Rectal smooth muscle tissue (tissue), 1 donor: Measurements from ENCODE around the gene PCIF1.
"Not testable (repeated sequence)": the region's sequence is repeated elsewhere in the genome, so short reads cannot be mapped to it uniquely, and the experiment has no call there.

Experiments
- H3K27ac ChIP-seq: one replicate; pipeline ENCODE4 v1.7.0; 2013; ENCODE audit warnings: low read depth, low read length, inconsistent platforms
- H3K27me3 ChIP-seq: one replicate; pipeline ENCODE4 v1.7.0; 2013; ENCODE audit warnings: low read length; ENCODE audit not compliant: control insufficient read depth, insufficient read depth
- H3K36me3 ChIP-seq: one replicate; pipeline ENCODE4 v1.7.0; 2013; ENCODE audit warnings: low read length; ENCODE audit not compliant: control insufficient read depth, insufficient read depth
- H3K4me1 ChIP-seq: one replicate; pipeline ENCODE4 v1.7.0; 2013; ENCODE audit warnings: low read length; ENCODE audit not compliant: control insufficient read depth, insufficient read depth
- H3K4me3 ChIP-seq: one replicate; pipeline ENCODE4 v1.7.0; 2013; ENCODE audit warnings: low read length
- H3K9ac ChIP-seq: one replicate; pipeline ENCODE4 v1.7.0; 2013; ENCODE audit warnings: low read length

Gene PCIF1

DNA sequence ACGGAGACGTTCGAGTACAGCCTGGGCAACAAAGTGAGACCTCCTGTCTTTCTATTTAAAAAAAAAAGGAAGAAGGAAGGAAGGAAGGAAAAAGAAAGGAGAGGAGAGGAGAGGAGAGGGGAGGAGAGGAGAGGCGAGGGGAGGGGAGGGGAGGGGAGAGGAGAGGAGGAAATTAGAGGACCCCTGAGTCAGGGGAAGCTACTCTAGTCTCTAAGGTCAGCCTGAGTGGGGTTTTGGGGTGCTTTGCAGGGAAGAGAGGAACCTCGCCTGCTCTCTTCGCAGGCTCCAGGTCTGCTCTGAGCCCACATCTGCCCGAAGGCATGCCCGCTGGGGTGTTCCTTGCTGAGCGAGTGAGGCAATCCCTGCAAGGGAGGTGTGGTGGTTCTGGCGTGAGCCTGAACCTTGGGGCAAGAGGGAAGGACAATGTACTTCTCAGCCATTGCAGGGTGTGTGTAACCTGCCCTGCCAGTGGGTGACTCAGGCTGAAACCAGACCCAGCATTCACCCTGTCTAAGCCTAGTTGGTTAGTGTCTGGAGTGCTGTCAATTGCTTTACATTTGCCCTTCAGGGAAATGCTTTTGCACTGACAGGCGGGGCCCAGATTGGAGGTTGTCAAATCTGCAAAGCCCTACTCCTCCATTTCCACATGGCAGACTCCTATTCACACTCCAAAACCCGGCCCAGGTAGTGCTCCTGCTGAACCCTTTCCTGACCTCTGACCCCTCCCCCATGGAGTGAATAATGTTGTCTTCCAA is 58.9 kb downstream of the PCIF1 start:
- no peak overlapping the region for H3K27ac ChIP-seq
- peaks cover 3% of the 10 kb centered on the region for H3K27me3 ChIP-seq
- H3K4me1 ChIP-seq: no peaks in the 10 kb centered on the region
- no peak overlapping the region for H3K4me3 ChIP-seq
- H3K36me3 ChIP-seq: no peaks in the 10 kb centered on the region
- H3K9ac ChIP-seq: no peak overlapping the region

DNA sequence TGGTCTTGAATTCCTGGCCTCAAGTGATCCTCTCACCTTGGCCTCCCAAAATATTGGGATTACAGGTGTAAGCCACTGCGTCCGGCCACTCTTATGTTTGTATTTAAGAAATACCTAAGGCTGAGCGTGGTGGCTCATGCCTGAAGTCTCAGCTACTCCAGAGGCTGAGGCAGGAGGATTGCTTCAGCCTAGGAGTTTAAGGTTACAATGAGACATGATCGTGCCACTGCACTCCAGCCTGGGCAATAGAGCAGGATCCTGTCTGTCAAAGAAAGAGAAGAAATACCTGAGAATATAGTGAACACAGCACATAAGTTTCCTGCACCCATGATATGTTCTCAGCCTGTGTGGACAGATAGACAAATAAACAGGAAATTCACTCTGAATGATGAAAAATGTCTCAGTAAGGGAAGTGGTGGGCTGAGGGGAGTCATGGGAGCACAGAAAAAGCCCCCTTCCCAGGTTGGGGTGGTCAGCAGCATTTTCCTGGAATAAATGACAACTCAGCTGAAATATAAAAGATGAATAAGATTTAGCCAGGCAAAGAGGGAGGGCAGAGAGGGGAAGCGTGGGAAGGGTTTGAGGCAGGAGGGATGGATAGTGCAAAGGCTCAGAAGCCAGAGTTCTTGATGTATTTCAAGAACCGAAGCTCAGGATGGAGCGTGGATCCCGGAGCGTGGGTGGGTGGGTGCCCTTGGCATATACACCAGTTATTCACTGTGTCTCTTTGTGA is 60.4 kb downstream of the PCIF1 start:
- H3K4me3 ChIP-seq: no peak overlapping the region
- H3K9ac ChIP-seq: no peak overlapping the region
- H3K27me3 ChIP-seq: peaks cover 3% of the 10 kb centered on the region
- H3K4me1 ChIP-seq: no peaks in the 10 kb centered on the region
- no peak overlapping the region for H3K27ac ChIP-seq
- no peaks in the 10 kb centered on the region for H3K36me3 ChIP-seq

DNA sequence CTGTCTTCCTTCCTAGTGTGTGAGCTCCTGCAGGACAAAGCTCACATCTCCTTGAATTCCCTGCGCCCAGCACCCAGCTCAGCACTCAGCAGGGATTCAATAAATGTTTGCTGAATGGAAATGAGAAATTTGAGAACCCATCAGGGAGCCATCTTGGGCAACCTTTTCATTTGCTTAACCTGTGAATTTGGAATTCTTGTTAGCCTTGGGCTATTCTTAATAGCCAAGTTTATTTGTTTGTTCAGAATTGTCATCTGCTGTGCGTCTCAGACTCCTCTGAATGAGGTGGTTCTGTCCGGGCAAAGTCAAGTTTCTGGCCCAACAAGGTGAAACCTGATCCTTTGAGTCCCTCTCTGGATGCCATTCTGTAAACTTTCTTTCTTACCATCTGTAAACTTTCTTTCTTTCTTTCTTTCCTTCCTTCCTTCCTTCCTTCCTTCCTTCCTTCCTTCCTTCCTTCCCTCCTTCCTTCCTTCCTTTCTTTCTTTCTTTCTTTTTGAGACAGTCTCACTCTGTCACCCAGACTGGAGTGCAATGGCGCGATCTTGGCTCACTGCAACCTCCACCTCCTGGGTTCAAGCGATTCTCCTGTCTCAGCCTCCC is 61.1 kb downstream of the PCIF1 start:
- not testable (repeated sequence) for H3K9ac ChIP-seq, H3K27me3 ChIP-seq, H3K4me3 ChIP-seq, H3K4me1 ChIP-seq, H3K36me3 ChIP-seq, H3K27ac ChIP-seq

DNA sequence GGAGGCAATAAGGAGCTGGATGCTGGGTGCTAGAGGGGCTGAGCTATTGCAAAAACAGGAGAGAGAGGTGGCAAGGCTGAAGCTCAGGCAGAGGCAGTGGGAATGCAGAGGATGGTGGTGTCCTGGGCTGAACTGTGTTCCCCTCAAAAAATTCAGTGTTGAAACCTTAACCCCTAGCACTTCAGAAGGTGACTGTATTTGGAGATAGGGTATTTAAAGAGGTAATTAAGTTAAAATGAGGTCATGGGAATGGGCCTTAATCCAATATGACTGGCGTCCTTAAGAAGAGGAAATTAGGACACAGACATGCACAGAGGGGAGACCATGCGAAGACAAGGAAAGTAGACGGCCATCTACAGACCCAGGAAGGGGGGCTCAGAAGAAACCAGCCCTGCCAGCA is 62.7 kb downstream of the PCIF1 start:
- Histone ChIP-seq H3K4me1 (no peaks in the 10 kb centered on the region), H3K9ac (no peak overlapping the region), H3K4me3 (no peak overlapping the region), H3K36me3 (no peaks in the 10 kb centered on the region), H3K27ac (no peak overlapping the region), H3K27me3 (peaks cover 3% of the 10 kb centered on the region)
